H9 (cell line): ENCODE measurements around the gene EBF4. TPM values are rescaled to one million over a fixed set of nuclear protein-coding genes. Genes with fewer than 3 reads are reported as not detected.

Source experiments
- DNase-seq: peaks from one replicate; pipeline ENCODE4 v3.0.0-alpha.2; 2017
- H2AFZ ChIP-seq: one replicate; pipeline ENCODE4 v1.6.1; 2013; ENCODE audit warnings: mild to moderate bottlenecking, low read length, control low read depth, moderate library complexity
- H2AK5ac ChIP-seq: 2 replicates; pipeline ENCODE4 v1.6.1; 2013; ENCODE audit warnings: low read length, control low read depth, mixed read lengths; ENCODE audit not compliant: insufficient read length
- H2BK120ac ChIP-seq: one replicate; pipeline ENCODE4 v1.6.1; 2013; ENCODE audit warnings: low read depth, mild to moderate bottlenecking, low read length, control low read depth, inconsistent platforms; ENCODE audit not compliant: poor library complexity, severe bottlenecking
- H2BK12ac ChIP-seq: 2 replicates; pipeline ENCODE4 v1.6.1; 2013; ENCODE audit warnings: low read length, control low read depth, mixed read lengths, low read depth; ENCODE audit not compliant: insufficient read length
- H2BK15ac ChIP-seq: 2 replicates; pipeline ENCODE4 v1.6.1; 2013; ENCODE audit warnings: low read depth, low read length, control low read depth
- H2BK20ac ChIP-seq: one replicate; pipeline ENCODE4 v1.6.1; 2013; ENCODE audit warnings: low read depth, mild to moderate bottlenecking, low read length, control low read depth, inconsistent platforms; ENCODE audit not compliant: poor library complexity, severe bottlenecking
- H2BK5ac ChIP-seq: 2 replicates; pipeline ENCODE4 v1.6.1; 2013; ENCODE audit warnings: low read length, control low read depth, mixed read lengths; ENCODE audit not compliant: insufficient read length
- H3K14ac ChIP-seq: 2 replicates; pipeline ENCODE4 v1.6.1; 2013; ENCODE audit warnings: low read length, control low read depth; ENCODE audit not compliant: insufficient read depth
- H3K18ac ChIP-seq: 2 replicates; pipeline ENCODE4 v1.6.1; 2013; ENCODE audit warnings: low read depth, mild to moderate bottlenecking, mixed read lengths, low read length, control low read depth; ENCODE audit not compliant: insufficient read length
- H3K23ac ChIP-seq: 2 replicates; pipeline ENCODE4 v1.6.1; 2013; ENCODE audit warnings: low read length, control low read depth, mixed read lengths, low read depth; ENCODE audit not compliant: insufficient read length
- H3K23me2 ChIP-seq: 2 replicates; pipeline ENCODE4 v1.6.1; 2013; ENCODE audit warnings: low read depth, mild to moderate bottlenecking, mixed read lengths, low read length, control low read depth; ENCODE audit not compliant: insufficient read length, poor library complexity, severe bottlenecking
- H3K27ac ChIP-seq: 2 replicates; pipeline ENCODE4 v1.5.1; 2013; ENCODE audit warnings: low read length, control low read depth, mixed read lengths, low read depth; ENCODE audit not compliant: insufficient read length
- H3K27me3 ChIP-seq: 2 replicates; pipeline ENCODE4 v1.6.1; 2013; ENCODE audit warnings: low read length, control low read depth, inconsistent platforms; ENCODE audit not compliant: insufficient read depth
- H3K4ac ChIP-seq: 2 replicates; pipeline ENCODE4 v1.6.1; 2013; ENCODE audit warnings: low read depth, mild to moderate bottlenecking, control low read depth, inconsistent platforms, low read length, moderate library complexity
- H3K4me1 ChIP-seq: 2 replicates; pipeline ENCODE4 v1.6.1; 2013; ENCODE audit warnings: low read length, control low read depth, inconsistent platforms; ENCODE audit not compliant: insufficient read depth
- H3K4me2 ChIP-seq: 2 replicates; pipeline ENCODE4 v1.6.1; 2013; ENCODE audit warnings: low read length, control low read depth, mixed read lengths; ENCODE audit not compliant: insufficient read length, insufficient read depth
- H3K56ac ChIP-seq: 2 replicates; pipeline ENCODE4 v1.6.1; 2013; ENCODE audit warnings: low read depth, mild to moderate bottlenecking, mixed read lengths, low read length, control low read depth; ENCODE audit not compliant: insufficient read length
- H3K79me1 ChIP-seq: 2 replicates; pipeline ENCODE4 v1.6.1; 2013; ENCODE audit warnings: low read depth, mild to moderate bottlenecking, moderate library complexity, low read length, control low read depth, inconsistent platforms; ENCODE audit not compliant: insufficient read depth, poor library complexity, severe bottlenecking
- H3K79me2 ChIP-seq: 2 replicates; pipeline ENCODE4 v1.6.1; 2013; ENCODE audit warnings: low read length, control low read depth, inconsistent platforms; ENCODE audit not compliant: insufficient read depth
- H3K9ac ChIP-seq: 2 replicates; pipeline ENCODE4 v1.6.1; 2013; ENCODE audit warnings: low read length, control low read depth, mixed read lengths; ENCODE audit not compliant: insufficient read length; ENCODE audit errors: extremely low read depth
- H3K9me3 ChIP-seq: one replicate; pipeline ENCODE4 v1.6.1; 2013; ENCODE audit warnings: low read depth, low read length, inconsistent platforms; ENCODE audit not compliant: control insufficient read depth
- H3T11ph ChIP-seq: one replicate; pipeline ENCODE4 v1.6.1; 2013; ENCODE audit warnings: mild to moderate bottlenecking, low read length, control low read depth, inconsistent platforms
- H4K20me1 ChIP-seq: one replicate; pipeline ENCODE4 v1.6.1; 2013; ENCODE audit not compliant: control insufficient read depth, insufficient read length, insufficient read depth
- H4K5ac ChIP-seq: 2 replicates; pipeline ENCODE4 v1.6.1; 2013; ENCODE audit warnings: low read depth, mild to moderate bottlenecking, mixed read lengths, low read length, control low read depth; ENCODE audit not compliant: insufficient read length
- H4K8ac ChIP-seq: replicated peaks from 2 replicates; pipeline ENCODE4 v1.6.1; 2013; ENCODE audit warnings: low read length, control low read depth, mixed read lengths, low read depth; ENCODE audit not compliant: insufficient read length
- H4K91ac ChIP-seq: 2 replicates; pipeline ENCODE4 v1.6.1; 2013; ENCODE audit warnings: low read depth, mild to moderate bottlenecking, moderate library complexity, mixed read lengths, low read length, control low read depth; ENCODE audit not compliant: insufficient read length
- H3K27ac Mint-ChIP-seq, 3 experiments: 2 replicates in 2 of 3; 3 replicates in 1 of 3; pipeline ENCODE4 v1.8.0; 2020 to 2021; ENCODE audit warnings: mixed read lengths in 3 of 3, mild to moderate bottlenecking in 1 of 3, moderate library complexity in 1 of 3
- H3K27me3 Mint-ChIP-seq: 2 replicates; pipeline ENCODE4 v1.8.0; 2021; ENCODE audit warnings: low read depth, mild to moderate bottlenecking, moderate library complexity, mixed read lengths
- H3K36me3 Mint-ChIP-seq, 3 experiments: 2 replicates in 2 of 3; 3 replicates in 1 of 3; pipeline ENCODE4 v1.8.0; 2020 to 2021; ENCODE audit warnings: low read depth in 3 of 3, mixed read lengths in 3 of 3; ENCODE audit not compliant: insufficient read depth in 1 of 3
- H3K4me1 Mint-ChIP-seq, 2 experiments: 2 replicates each; pipeline ENCODE4 v1.8.0; 2020; ENCODE audit warnings: mixed read lengths in 2 of 2
- H3K4me3 Mint-ChIP-seq, 2 experiments: 2 replicates in 1 of 2; 3 replicates in 1 of 2; pipeline ENCODE4 v1.8.0; 2020 to 2021; ENCODE audit warnings: mild to moderate bottlenecking in 2 of 2, mixed read lengths in 2 of 2, moderate library complexity in 1 of 2
- H3K9me3 Mint-ChIP-seq, 2 experiments: 2 replicates in 1 of 2; 3 replicates in 1 of 2; pipeline ENCODE4 v1.8.0; 2020; ENCODE audit warnings: mild to moderate bottlenecking in 2 of 2, mixed read lengths in 2 of 2, moderate library complexity in 1 of 2
- WGBS: extraction: QIAGEN DNeasy Blood & Tissue Kit; methylation state at CpG from one replicate; pipeline ENCODE4 v1.1.7; 2013; ENCODE audit warnings: missing lambda C conversion rate, low lambda C conversion rate, mixed read lengths; ENCODE audit not compliant: insufficient read length; ENCODE audit errors: extremely low coverage; 5-methylcytosine and 5-hydroxymethylcytosine counted together
- total RNA-seq: library from RNA; stranded (reverse); gene quantifications from 2 replicates; pipeline ENCODE4 v1.2.1, GENCODE V29; 2021
- TF ChIP-seq, protein P1 (sequence below): fragments of 200-600 bp; sonication (generic); conservative IDR thresholded peaks from 3 replicates; pipeline ENCODE4 v1.8.0; 2021; ENCODE audit warnings: antibody characterized with exemption, mild to moderate bottlenecking

EBF4 gene
- total RNA-seq, 1 experiment from 2014 or later, result 3.9 TPM

DNA sequence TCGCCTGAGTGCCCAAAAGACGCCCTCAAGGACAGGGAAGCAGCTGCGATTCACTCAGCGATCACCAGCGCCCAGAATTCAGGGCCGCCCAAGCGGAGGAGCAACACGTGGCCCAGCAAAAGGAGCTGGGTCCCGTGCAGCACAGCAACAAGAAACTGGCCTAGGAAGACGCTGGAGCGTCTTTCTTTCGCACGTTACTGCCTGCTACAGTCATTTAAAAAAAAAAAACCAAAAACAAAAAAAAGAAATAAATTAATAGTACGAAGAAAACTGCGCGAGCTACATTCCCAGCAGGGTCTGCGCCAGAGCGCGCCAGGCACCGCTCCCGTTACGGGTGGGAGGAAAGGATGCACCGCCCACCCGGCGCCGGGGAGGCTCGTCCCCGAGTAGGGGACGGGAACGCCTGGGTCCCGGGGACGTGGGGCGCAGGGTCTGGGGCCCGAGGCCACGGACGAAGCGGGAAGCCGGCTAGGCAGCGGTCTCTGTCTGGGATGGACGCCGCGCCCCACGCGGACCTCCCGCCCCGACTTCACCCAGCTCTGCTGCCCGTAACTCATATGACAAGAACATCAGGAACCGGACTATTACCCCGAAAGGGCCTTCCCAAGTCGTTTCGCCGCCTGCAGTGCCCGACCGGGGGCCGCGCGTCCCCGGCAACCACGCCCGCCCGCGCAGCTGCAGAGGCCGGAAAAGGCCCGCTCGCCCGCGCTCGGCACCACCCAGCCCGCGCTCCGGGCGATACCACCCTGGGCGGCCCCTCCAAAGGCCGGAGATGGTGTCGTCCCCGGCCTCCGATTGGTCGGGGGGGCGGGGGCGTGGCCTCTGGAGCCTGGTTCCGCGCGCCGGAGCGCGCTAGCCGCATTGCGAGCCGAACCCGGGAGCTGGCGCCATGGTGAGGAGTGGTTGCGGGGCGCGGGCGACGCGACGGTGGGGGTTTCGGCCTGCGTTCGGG, 40.5 kb upstream of the EBF4 start, which contains the start of gene NOP56:
Gene NOP56, plus strand, starts transcription at position 861 of the 952 bp plus-strand sequence. Its CDS starts 29 bp downstream, at position 890.
- H2BK5ac ChIP-seq, result no peak within 1 kb of the TSS
- no peak within 1 kb of the TSS for H3K56ac ChIP-seq
- no peak within 1 kb of the TSS for H2BK12ac ChIP-seq
- WGBS, result no CpG with 5 or more reads among the region's 101 CpGs
- H3K27ac ChIP-seq, result no peak within 1 kb of the TSS
- no peak within 1 kb of the TSS; the same call in 1 of the 2 replicates for H3K4ac ChIP-seq
- no peaks in the 10 kb centered on the region for H3K9me3 Mint-ChIP-seq
- H3K9ac ChIP-seq, result peak within 1 kb of the TSS; percentile 99
- no peaks in the 10 kb centered on the region for H3K27me3 ChIP-seq
- H2BK120ac ChIP-seq, result no peak within 1 kb of the TSS
- peaks cover 11% of the 10 kb centered on the region for H3K79me1 ChIP-seq
- H4K91ac ChIP-seq, result peak within 1 kb of the TSS; percentile 93
- no peak within 1 kb of the TSS for H2AFZ ChIP-seq
- no peak within 1 kb of the TSS for H2BK20ac ChIP-seq
- no peaks in the 10 kb centered on the region; the same call in 1 of the 2 replicates for H3K4me1 ChIP-seq
- TF ChIP-seq, protein P1, sequence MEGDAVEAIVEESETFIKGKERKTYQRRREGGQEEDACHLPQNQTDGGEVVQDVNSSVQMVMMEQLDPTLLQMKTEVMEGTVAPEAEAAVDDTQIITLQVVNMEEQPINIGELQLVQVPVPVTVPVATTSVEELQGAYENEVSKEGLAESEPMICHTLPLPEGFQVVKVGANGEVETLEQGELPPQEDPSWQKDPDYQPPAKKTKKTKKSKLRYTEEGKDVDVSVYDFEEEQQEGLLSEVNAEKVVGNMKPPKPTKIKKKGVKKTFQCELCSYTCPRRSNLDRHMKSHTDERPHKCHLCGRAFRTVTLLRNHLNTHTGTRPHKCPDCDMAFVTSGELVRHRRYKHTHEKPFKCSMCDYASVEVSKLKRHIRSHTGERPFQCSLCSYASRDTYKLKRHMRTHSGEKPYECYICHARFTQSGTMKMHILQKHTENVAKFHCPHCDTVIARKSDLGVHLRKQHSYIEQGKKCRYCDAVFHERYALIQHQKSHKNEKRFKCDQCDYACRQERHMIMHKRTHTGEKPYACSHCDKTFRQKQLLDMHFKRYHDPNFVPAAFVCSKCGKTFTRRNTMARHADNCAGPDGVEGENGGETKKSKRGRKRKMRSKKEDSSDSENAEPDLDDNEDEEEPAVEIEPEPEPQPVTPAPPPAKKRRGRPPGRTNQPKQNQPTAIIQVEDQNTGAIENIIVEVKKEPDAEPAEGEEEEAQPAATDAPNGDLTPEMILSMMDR, result no peak
- no peaks in the 10 kb centered on the region; the same call in 1 of the 2 replicates for H3K27me3 Mint-ChIP-seq
- H3K14ac ChIP-seq, result peak within 1 kb of the TSS; percentile 100
- peak within 1 kb of the TSS; percentile 97 for H3K18ac ChIP-seq
- no peak within 1 kb of the TSS for H3K23ac ChIP-seq
- no peak within 1 kb of the TSS for H2BK15ac ChIP-seq
- H3K4me3 Mint-ChIP-seq, result peak within 1 kb of the TSS; percentile 88 to 93
- peaks cover 9% of the 10 kb centered on the region for H3K23me2 ChIP-seq
- no peaks in the 10 kb centered on the region for H3K9me3 ChIP-seq
- no peak within 1 kb of the TSS for H4K8ac ChIP-seq
- DNase-seq, result peak; percentile 86
- H3K27ac Mint-ChIP-seq, result peak within 1 kb of the TSS; percentile 84 to 96 (median 94); a peak in 6 of 7 replicates
- peak within 1 kb of the TSS; percentile 50 for H4K5ac ChIP-seq
- no peak within 1 kb of the TSS for H2AK5ac ChIP-seq
- no peak within 1 kb of the TSS for H3T11ph ChIP-seq
- H3K4me2 ChIP-seq, result peak within 1 kb of the TSS; percentile 96
- peaks cover 15 to 22% of the 10 kb centered on the region in 2 experiments for H3K4me1 Mint-ChIP-seq
- peaks cover 17% of the 10 kb centered on the region for H3K79me2 ChIP-seq
- H3K36me3 Mint-ChIP-seq, result peaks cover 40 to 45% (median 41%) of the 10 kb centered on the region in 3 experiments
- H4K20me1 ChIP-seq, result no peaks in the 10 kb centered on the region
